ENCODE results near the gene CDK4.

GRCh38 chr12:57744194-57744776 lies 7.8 kb downstream of the CDK4 start:
- TF ChIP-seq CTCF (conservative IDR thresholded peaks at IDR 0.05): no peak
- TF ChIP-seq EZH2 (IDR thresholded peaks at IDR 0.05; ENCODE audit: low read depth): no peak

Data from PC-9 (cell line).